Embryonic facial prominence (tissue), 1 donor: Measurements from ENCODE around the gene DONSON.
A peak's percentile ranks its signal among the peaks of the same experiment; 100 is the strongest.

Source experiments
- DNase-seq: peaks from one replicate; pipeline ENCODE4 v3.0.0-alpha.2; 2016; ENCODE audit errors: extremely low spot score

The DONSON gene

GRCh38 chr21:33562389-33562788, 26.1 kb downstream of the DONSON start:
- DNase-seq, result no peak

- no peak for DNase-seq
Measured at GRCh38 chr21:33561373-33561772, 27.1 kb downstream of the DONSON start.

GRCh38 chr21:33560965-33561364, 27.5 kb downstream of the DONSON start:
- no peak for DNase-seq

GRCh38 chr21:33559813-33560212, 28.7 kb downstream of the DONSON start:
- no peak for DNase-seq

- no peak for DNase-seq
Measured at GRCh38 chr21:33558777-33559421, 29.6 kb downstream of the DONSON start.

GRCh38 chr21:33557447-33557846, 31.0 kb downstream of the DONSON start:
- DNase-seq, result no peak

- DNase-seq, result no peak
Measured at GRCh38 chr21:33554982-33555344, 33.5 kb downstream of the DONSON start.

GRCh38 chr21:33554236-33554981, 34.1 kb downstream of the DONSON start:
- no peak for DNase-seq

- DNase-seq, result no peak
Measured at GRCh38 chr21:33552999-33553598, 35.4 kb downstream of the DONSON start.

GRCh38 chr21:33552093-33552998, 36.1 kb downstream of the DONSON start:
- DNase-seq, result no peak

- DNase-seq, result no peak
Measured at GRCh38 chr21:33551664-33552063, 36.8 kb downstream of the DONSON start.

- no peak for DNase-seq
Measured at GRCh38 chr21:33550772-33551660, 37.5 kb downstream of the DONSON start.

- DNase-seq, result no peak
Measured at GRCh38 chr21:33549848-33550771, 38.4 kb downstream of the DONSON start.

- no peak for DNase-seq
Measured at GRCh38 chr21:33546086-33546485, 42.4 kb downstream of the DONSON start.

- DNase-seq, result no peak
Measured at GRCh38 chr21:33544451-33545195, 43.9 kb downstream of the DONSON start.

GRCh38 chr21:33543505-33544129, 44.9 kb downstream of the DONSON start:
- no peak for DNase-seq

GRCh38 chr21:33542640-33543504, 45.6 kb downstream of the DONSON start, which contains the start of gene SON:
TSS of gene SON (plus strand) at chr21:33543038. CDS start at chr21:33543093, 55 bp downstream.
- DNase-seq, result peak; percentile 97
